GM12801 (cell line): Measurements from ENCODE around the gene KCNAB2.

Experiments
- TF ChIP-seq, protein P1 (sequence below): IDR thresholded peaks from one replicate; pipeline ENCODE4 v1.5.1; 2011; ENCODE audit warnings: control low read depth; ENCODE audit not compliant: insufficient read length; ENCODE audit errors: extremely low read depth

KCNAB2 gene

GRCh38 chr1:6037338-6037762, 8.3 kb upstream of the KCNAB2 start:
- TF ChIP-seq, protein P1, sequence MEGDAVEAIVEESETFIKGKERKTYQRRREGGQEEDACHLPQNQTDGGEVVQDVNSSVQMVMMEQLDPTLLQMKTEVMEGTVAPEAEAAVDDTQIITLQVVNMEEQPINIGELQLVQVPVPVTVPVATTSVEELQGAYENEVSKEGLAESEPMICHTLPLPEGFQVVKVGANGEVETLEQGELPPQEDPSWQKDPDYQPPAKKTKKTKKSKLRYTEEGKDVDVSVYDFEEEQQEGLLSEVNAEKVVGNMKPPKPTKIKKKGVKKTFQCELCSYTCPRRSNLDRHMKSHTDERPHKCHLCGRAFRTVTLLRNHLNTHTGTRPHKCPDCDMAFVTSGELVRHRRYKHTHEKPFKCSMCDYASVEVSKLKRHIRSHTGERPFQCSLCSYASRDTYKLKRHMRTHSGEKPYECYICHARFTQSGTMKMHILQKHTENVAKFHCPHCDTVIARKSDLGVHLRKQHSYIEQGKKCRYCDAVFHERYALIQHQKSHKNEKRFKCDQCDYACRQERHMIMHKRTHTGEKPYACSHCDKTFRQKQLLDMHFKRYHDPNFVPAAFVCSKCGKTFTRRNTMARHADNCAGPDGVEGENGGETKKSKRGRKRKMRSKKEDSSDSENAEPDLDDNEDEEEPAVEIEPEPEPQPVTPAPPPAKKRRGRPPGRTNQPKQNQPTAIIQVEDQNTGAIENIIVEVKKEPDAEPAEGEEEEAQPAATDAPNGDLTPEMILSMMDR = no peak

- TF ChIP-seq, protein P1 = no peak
Observed at GRCh38 chr1:6038603-6039002, 7.1 kb upstream of the KCNAB2 start.

DNA sequence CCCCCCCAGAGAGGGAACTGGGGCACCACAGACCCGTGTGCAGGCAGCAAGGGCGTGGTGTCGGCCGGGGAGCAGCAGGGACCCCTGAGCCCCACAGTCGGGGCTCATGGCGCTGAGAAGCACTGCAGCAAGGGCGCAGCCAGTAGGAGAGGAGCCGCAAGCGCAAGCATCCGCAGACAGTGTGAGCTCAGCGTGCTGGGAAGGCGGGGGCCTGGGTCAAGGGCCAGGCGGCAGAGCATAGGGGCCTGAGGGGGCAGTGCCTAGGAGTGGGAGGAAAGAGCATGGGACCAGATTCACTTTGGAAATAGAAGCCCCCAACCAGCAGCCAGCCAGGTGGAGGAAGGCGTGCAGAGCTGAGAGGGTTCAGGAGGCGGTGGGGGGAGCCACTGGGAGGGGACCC, 6.7 kb upstream of the KCNAB2 start:
- TF ChIP-seq, protein P1 = no peak

- TF ChIP-seq, protein P1 = no peak
Observed at GRCh38 chr1:6040444-6040843, 5.2 kb upstream of the KCNAB2 start.

GRCh38 chr1:6040861-6041415, 4.8 kb upstream of the KCNAB2 start:
- TF ChIP-seq, protein P1 = no peak

GRCh38 chr1:6041432-6042062, 4.1 kb upstream of the KCNAB2 start:
- TF ChIP-seq, protein P1 = no peak

DNA sequence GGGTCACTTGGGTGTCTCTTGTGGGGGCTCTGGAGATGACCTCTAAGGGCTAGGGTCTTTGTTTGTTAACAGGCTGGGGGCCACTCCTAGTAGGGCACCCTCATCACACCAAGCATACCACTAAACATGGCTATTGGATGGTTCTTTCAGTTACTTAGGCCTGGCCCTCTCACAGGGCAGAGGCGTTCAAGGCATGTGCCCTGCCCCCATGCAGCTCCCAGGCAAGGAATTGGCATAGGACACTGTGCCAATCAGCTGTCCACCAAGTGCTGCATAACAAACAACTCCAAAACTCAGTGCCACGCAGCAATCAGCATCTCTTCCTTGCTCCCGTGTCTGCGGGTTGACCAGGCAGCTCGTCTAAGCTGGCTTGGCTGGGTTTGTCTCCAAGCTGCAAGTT, 2.1 kb upstream of the KCNAB2 start:
- TF ChIP-seq, protein P1 = no peak
